NCI-H2227 treated with DMSO at 0.1 percent for 48 hours (cell line): ENCODE results near the gene SRGAP2C.
"Not testable (repeated sequence)": the region's sequence is repeated elsewhere in the genome, so short reads cannot be mapped to it uniquely, and the experiment has no call there.

Experiments used
- DNase-seq: peaks from one replicate; lab custom pipeline; 2025; lab: John Stamatoyannopoulos, UW

The SRGAP2C gene

GRCh38 chr1:121337958-121338357 lies 153.2 kb downstream of the SRGAP2C start:
- not testable (repeated sequence) for DNase-seq

GRCh38 chr1:121339611-121340010 lies 154.8 kb downstream of the SRGAP2C start:
- not testable (repeated sequence) for DNase-seq

GRCh38 chr1:121343311-121343906 lies 158.6 kb downstream of the SRGAP2C start:
- DNase-seq: not testable (repeated sequence)

- not testable (repeated sequence) for DNase-seq
Measured at GRCh38 chr1:121344355-121344754, 159.6 kb downstream of the SRGAP2C start.

GRCh38 chr1:121346654-121347053 lies 161.9 kb downstream of the SRGAP2C start:
- not testable (repeated sequence) for DNase-seq

GRCh38 chr1:121347476-121347875 lies 162.7 kb downstream of the SRGAP2C start:
- DNase-seq: not testable (repeated sequence)

- DNase-seq: not testable (repeated sequence)
Measured at GRCh38 chr1:121348115-121348514, 163.3 kb downstream of the SRGAP2C start.

- not testable (repeated sequence) for DNase-seq
Measured at GRCh38 chr1:121349332-121349967, 164.7 kb downstream of the SRGAP2C start.

- DNase-seq: not testable (repeated sequence)
Measured at GRCh38 chr1:121355711-121356420, 171.1 kb downstream of the SRGAP2C start.

GRCh38 chr1:121356819-121357218 lies 172.0 kb downstream of the SRGAP2C start:
- not testable (repeated sequence) for DNase-seq

GRCh38 chr1:121360531-121360930 lies 175.8 kb downstream of the SRGAP2C start:
- DNase-seq: not testable (repeated sequence)

GRCh38 chr1:121361451-121362233 lies 176.9 kb downstream of the SRGAP2C start:
- DNase-seq: not testable (repeated sequence)

- not testable (repeated sequence) for DNase-seq
Measured at GRCh38 chr1:121362234-121362883, 177.6 kb downstream of the SRGAP2C start.

GRCh38 chr1:121365316-121365715 lies 180.5 kb downstream of the SRGAP2C start:
- not testable (repeated sequence) for DNase-seq

- DNase-seq: not testable (repeated sequence)
Measured at GRCh38 chr1:121365723-121366122, 180.9 kb downstream of the SRGAP2C start.

GRCh38 chr1:121366171-121366570 lies 181.4 kb downstream of the SRGAP2C start:
- not testable (repeated sequence) for DNase-seq

GRCh38 chr1:121368910-121369309 lies 184.1 kb downstream of the SRGAP2C start:
- DNase-seq: not testable (repeated sequence)

GRCh38 chr1:121369959-121370358 lies 185.2 kb downstream of the SRGAP2C start:
- DNase-seq: not testable (repeated sequence)

- DNase-seq: not testable (repeated sequence)
Measured at GRCh38 chr1:121374851-121375367, 190.1 kb downstream of the SRGAP2C start.

GRCh38 chr1:121376986-121377385 lies 192.2 kb downstream of the SRGAP2C start:
- DNase-seq: not testable (repeated sequence)

- not testable (repeated sequence) for DNase-seq
Measured at GRCh38 chr1:121378757-121379156, 194.0 kb downstream of the SRGAP2C start.
